Measurements from ENCODE around the gene NRXN3. TPM values are rescaled to one million over a fixed set of nuclear protein-coding genes. Genes with fewer than 3 reads are reported as not detected.

The NRXN3 gene
- total RNA-seq, 1 donor, result 2.5 TPM

DNA sequence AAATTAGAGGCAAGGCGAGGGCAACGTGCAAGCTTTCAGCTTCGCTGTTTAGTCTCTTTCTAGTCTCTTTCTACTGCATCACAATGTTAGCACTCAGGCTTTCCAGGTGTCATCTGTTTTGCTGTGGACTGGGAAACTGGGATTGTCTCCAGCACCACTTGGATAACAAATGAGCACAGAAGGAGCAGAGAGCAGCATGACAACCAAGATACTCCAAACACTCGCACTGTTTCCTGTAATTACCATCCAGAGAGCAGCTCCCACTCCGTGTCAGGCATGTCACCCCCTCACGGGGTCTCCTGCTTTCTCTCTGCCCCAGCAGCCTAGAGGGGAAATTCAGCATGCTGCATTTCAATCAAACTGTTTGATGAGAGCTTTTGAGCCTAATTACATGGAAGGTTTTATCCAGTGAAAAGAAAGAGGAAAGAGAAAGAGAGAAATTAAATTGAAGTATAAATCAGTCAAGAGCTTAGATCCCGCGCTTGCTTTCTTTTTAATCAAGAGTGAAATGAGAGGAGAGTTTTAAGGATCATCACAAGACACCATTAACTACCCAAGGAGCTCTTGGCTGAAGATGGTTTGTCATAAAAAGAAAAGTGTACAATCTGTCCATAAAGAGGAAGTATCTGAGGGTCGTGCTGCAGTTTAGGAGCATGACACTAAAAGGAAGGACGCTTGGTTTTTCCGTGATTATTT lies 1123.5 kb downstream of the NRXN3 start:
- TF ChIP-seq, protein P1, sequence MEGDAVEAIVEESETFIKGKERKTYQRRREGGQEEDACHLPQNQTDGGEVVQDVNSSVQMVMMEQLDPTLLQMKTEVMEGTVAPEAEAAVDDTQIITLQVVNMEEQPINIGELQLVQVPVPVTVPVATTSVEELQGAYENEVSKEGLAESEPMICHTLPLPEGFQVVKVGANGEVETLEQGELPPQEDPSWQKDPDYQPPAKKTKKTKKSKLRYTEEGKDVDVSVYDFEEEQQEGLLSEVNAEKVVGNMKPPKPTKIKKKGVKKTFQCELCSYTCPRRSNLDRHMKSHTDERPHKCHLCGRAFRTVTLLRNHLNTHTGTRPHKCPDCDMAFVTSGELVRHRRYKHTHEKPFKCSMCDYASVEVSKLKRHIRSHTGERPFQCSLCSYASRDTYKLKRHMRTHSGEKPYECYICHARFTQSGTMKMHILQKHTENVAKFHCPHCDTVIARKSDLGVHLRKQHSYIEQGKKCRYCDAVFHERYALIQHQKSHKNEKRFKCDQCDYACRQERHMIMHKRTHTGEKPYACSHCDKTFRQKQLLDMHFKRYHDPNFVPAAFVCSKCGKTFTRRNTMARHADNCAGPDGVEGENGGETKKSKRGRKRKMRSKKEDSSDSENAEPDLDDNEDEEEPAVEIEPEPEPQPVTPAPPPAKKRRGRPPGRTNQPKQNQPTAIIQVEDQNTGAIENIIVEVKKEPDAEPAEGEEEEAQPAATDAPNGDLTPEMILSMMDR (IDR thresholded peaks at IDR 0.05; ENCODE audit: extremely low read depth, low read depth, low read length), result no peak
- H3K36me3 ChIP-seq (ENCODE audit: insufficient read depth, low read length), result no peaks in the 10 kb centered on the region
- H3K4me3 ChIP-seq (ENCODE audit: insufficient read depth, low read length), result no peak overlapping the region
- no peaks in the 10 kb centered on the region for H4K20me1 ChIP-seq (ENCODE audit: insufficient read depth, low read length)
- H3K4me1 ChIP-seq (ENCODE audit: insufficient read depth, low read length), result no peaks in the 10 kb centered on the region
- no peak for DNase-seq (ENCODE audit: insufficient read length, low spot score, missing footprints)
- no peak overlapping the region for H3K27ac ChIP-seq (ENCODE audit: low read depth, low read length)
- H3K27me3 ChIP-seq (ENCODE audit: insufficient read depth, low read length), result no peaks in the 10 kb centered on the region
- no peaks in the 10 kb centered on the region for H3K9me3 ChIP-seq (ENCODE audit: low read depth, low read length)
- no peaks in the 10 kb centered on the region for H3K79me2 ChIP-seq (ENCODE audit: insufficient read depth, low read length)
- no peak overlapping the region for H3K4me2 ChIP-seq (ENCODE audit: insufficient read depth, low read length)
- no peak overlapping the region for H2AFZ ChIP-seq (ENCODE audit: low read length)

- H2AFZ ChIP-seq (ENCODE audit: low read length), result no peak overlapping the region
- H3K36me3 ChIP-seq (ENCODE audit: insufficient read depth, low read length), result no peaks in the 10 kb centered on the region
- H3K27ac ChIP-seq (ENCODE audit: low read depth, low read length), result no peak overlapping the region
- H3K4me2 ChIP-seq (ENCODE audit: insufficient read depth, low read length), result no peak overlapping the region
- H3K79me2 ChIP-seq (ENCODE audit: insufficient read depth, low read length), result no peaks in the 10 kb centered on the region
- DNase-seq (ENCODE audit: insufficient read length, low spot score, missing footprints), result no peak
- H4K20me1 ChIP-seq (ENCODE audit: insufficient read depth, low read length), result no peaks in the 10 kb centered on the region
- TF ChIP-seq, protein P1 (IDR thresholded peaks at IDR 0.05; ENCODE audit: extremely low read depth, low read depth, low read length), result no peak
- no peaks in the 10 kb centered on the region for H3K27me3 ChIP-seq (ENCODE audit: insufficient read depth, low read length)
- H3K9me3 ChIP-seq (ENCODE audit: low read depth, low read length), result no peaks in the 10 kb centered on the region
- no peaks in the 10 kb centered on the region for H3K4me1 ChIP-seq (ENCODE audit: insufficient read depth, low read length)
- H3K4me3 ChIP-seq (ENCODE audit: insufficient read depth, low read length), result no peak overlapping the region
These were observed 1124.3 kb downstream of the NRXN3 start for GRCh38 chr14:79294499-79294898.

GRCh38 chr14:79295385-79295784 lies 1125.2 kb downstream of the NRXN3 start:
- Histone ChIP-seq H3K27ac (ENCODE audit: low read depth, low read length) (no peak overlapping the region), H3K36me3 (ENCODE audit: insufficient read depth, low read length) (no peaks in the 10 kb centered on the region), H3K4me3 (ENCODE audit: insufficient read depth, low read length) (no peak overlapping the region), H3K27me3 (ENCODE audit: insufficient read depth, low read length) (no peaks in the 10 kb centered on the region), H4K20me1 (ENCODE audit: insufficient read depth, low read length) (no peaks in the 10 kb centered on the region), H3K4me2 (ENCODE audit: insufficient read depth, low read length) (no peak overlapping the region), H2AFZ (ENCODE audit: low read length) (no peak overlapping the region), H3K9me3 (ENCODE audit: low read depth, low read length) (no peaks in the 10 kb centered on the region), H3K79me2 (ENCODE audit: insufficient read depth, low read length) (no peaks in the 10 kb centered on the region), H3K4me1 (ENCODE audit: insufficient read depth, low read length) (no peaks in the 10 kb centered on the region)
- TF ChIP-seq, protein P1 (IDR thresholded peaks at IDR 0.05; ENCODE audit: extremely low read depth, low read depth, low read length), result no peak
- no peak for DNase-seq (ENCODE audit: insufficient read length, low spot score, missing footprints)

GRCh38 chr14:79298373-79298772 lies 1128.2 kb downstream of the NRXN3 start:
- no peak overlapping the region for H3K27ac ChIP-seq (ENCODE audit: low read depth, low read length)
- H3K4me1 ChIP-seq (ENCODE audit: insufficient read depth, low read length), result no peaks in the 10 kb centered on the region
- H3K27me3 ChIP-seq (ENCODE audit: insufficient read depth, low read length), result no peaks in the 10 kb centered on the region
- TF ChIP-seq, protein P1 (IDR thresholded peaks at IDR 0.05; ENCODE audit: extremely low read depth, low read depth, low read length), result no peak
- H3K9me3 ChIP-seq (ENCODE audit: low read depth, low read length), result no peaks in the 10 kb centered on the region
- no peaks in the 10 kb centered on the region for H4K20me1 ChIP-seq (ENCODE audit: insufficient read depth, low read length)
- H3K4me3 ChIP-seq (ENCODE audit: insufficient read depth, low read length), result no peak overlapping the region
- DNase-seq (ENCODE audit: insufficient read length, low spot score, missing footprints), result no peak
- no peaks in the 10 kb centered on the region for H3K36me3 ChIP-seq (ENCODE audit: insufficient read depth, low read length)
- no peaks in the 10 kb centered on the region for H3K79me2 ChIP-seq (ENCODE audit: insufficient read depth, low read length)
- H2AFZ ChIP-seq (ENCODE audit: low read length), result no peak overlapping the region
- no peak overlapping the region for H3K4me2 ChIP-seq (ENCODE audit: insufficient read depth, low read length)

All from osteoblast (primary cell).